Epidermal melanocyte (primary cell): Measurements from ENCODE around the gene LMNA.
"Not testable (repeated sequence)": the region's sequence is repeated elsewhere in the genome, so short reads cannot be mapped to it uniquely, and the experiment has no call there.

Experiments
- DNase-seq: peaks from one replicate; pipeline ENCODE4 v3.0.0; 2011; ENCODE audit warnings: low spot score; ENCODE audit not compliant: insufficient read length

Gene LMNA

GRCh38 chr1:156122086-156122485, 7.6 kb downstream of the LMNA start:
- DNase-seq: no peak

- no peak for DNase-seq
Measured at GRCh38 chr1:156122519-156123355, 8.2 kb downstream of the LMNA start.

GRCh38 chr1:156123356-156124196, 9.1 kb downstream of the LMNA start:
- no peak for DNase-seq

DNA sequence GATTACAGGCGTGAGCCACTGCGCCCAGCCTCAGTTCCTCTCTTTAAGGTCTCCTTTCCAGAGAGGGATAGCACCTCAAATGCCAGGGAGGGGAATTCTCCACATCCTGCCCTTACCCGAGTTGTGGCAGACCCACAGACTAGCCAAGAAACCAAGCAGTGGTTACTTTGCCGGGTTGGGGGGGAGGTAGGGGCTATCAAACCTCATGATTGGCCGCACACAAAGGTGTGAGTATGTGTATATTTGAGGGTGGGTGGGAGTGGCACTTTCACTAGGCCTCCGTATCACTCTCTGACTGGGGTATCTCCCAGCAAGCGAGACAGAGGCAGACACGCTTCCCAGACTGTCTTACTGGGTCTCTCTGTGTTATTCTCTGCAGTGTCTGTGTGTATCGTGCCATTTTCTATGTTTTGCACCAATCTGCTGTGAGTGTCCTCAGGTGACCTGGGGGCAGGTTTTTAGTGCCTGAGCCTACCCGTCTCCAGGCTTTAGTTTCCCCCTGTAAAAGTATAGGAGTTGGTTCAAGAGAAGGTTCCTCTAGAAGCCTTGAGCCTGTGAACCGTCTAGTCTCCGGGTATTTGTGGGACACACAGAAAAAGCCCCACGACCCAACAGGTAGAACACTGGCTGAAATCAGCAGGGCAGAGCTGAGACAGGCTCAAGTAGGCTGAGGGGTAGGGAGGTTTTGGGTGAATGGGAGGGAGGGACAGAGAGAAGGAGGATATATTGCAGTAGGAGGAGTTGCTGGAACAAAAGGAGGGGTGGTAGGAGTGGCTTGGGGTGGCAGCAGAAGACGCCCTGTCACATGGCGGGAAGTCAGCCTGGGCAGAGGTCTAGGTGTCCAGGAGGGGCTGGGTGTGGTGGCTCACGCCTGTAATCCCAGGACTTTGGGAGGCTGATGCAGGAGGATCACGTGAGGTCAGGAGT, 10.3 kb downstream of the LMNA start:
- no peak for DNase-seq

DNA sequence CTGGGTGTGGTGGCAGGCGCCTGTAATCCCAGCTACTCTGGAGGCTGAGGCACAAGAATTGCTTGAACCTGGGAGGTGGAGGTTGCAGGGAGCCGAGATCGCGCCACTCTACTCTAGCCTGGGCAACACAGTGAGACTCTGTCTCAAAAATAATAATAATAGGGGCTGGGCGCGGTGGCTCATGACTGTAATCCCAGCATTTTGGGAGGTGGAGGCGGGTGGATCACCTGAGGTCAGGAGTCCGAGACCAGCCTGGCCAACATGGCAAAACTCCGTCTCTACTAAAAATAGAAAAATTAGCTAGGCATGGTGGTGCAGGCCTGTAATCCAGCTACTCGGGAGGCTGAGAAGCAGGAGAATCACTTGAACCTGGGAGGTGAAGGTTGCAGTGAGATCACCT, 11.0 kb downstream of the LMNA start:
- DNase-seq: not testable (repeated sequence)

GRCh38 chr1:156126043-156126629, 11.6 kb downstream of the LMNA start:
- DNase-seq: no peak

- no peak for DNase-seq
Measured at GRCh38 chr1:156126630-156127534, 12.4 kb downstream of the LMNA start.

- DNase-seq: no peak
Measured at GRCh38 chr1:156128308-156128653, 13.8 kb downstream of the LMNA start.

DNA sequence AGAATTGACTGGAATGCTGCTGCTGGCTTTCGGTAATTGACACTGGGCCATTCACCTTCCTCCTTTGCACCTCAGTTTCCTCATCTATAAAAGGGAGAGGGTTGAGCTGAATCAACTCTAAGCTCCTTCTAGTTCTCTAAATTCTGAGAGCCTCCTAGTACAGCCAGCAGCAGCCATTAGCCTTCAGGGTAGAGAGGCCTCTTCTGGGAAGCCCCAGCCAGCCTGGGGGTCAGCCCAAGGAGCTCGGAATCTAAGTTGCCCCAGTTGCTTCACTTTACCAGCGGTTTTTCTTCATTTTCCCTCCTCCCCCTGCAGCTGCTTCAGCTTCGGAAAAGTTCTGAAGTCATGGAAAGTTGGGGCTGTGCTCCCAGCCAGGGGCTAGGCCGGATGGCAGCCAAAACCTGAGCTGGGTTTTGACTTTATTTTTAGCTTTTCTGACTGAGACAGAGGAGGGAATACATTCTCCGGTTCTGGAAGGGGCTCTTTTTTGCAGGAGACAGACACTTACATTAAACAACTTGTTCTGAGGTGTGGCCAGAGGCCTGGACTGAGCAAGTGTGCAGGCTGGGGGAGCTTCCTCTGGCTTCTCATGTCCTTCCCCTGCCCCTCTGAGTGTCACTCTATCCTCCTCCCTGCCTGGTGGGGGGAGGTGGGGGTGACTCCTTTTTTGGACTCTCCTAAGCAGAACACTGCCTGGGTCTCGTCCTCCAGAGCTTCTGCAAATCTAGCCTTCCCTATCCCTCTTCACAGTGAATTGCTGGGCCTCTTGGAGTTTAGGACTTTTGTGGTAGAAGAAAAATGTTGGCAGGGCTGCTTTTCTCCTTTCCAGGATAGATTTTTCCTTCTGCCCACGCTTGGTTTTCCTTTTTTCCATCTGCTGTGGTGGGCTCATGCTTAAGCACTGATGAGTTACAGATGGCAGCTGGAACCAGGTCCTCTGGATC, 14.4 kb downstream of the LMNA start:
- no peak for DNase-seq

- DNase-seq: peak; percentile 75
Measured at GRCh38 chr1:156129687-156130577, 15.4 kb downstream of the LMNA start.

GRCh38 chr1:156130578-156130942, 16.0 kb downstream of the LMNA start:
- no peak for DNase-seq

DNA sequence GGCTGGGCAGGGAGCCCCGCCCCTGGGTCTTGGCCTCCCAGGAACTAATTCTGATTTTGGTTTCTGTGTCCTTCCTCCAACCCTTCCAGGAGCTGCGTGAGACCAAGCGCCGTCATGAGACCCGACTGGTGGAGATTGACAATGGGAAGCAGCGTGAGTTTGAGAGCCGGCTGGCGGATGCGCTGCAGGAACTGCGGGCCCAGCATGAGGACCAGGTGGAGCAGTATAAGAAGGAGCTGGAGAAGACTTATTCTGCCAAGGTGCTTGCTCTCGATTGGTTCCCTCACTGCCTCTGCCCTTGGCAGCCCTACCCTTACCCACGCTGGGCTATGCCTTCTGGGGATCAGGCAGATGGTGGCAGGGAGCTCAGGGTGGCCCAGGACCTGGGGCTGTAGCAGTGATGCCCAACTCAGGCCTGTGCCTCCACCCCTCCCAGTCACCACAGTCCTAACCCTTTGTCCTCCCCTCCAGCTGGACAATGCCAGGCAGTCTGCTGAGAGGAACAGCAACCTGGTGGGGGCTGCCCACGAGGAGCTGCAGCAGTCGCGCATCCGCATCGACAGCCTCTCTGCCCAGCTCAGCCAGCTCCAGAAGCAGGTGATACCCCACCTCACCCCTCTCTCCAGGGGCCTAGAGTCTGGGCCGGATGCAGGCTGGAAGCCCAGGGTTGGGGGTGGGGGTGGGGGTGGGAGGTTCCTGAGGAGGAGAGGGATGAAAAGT, 20.4 kb downstream of the LMNA start:
- no peak for DNase-seq

GRCh38 chr1:156135930-156136871, 21.7 kb downstream of the LMNA start:
- no peak for DNase-seq

DNA sequence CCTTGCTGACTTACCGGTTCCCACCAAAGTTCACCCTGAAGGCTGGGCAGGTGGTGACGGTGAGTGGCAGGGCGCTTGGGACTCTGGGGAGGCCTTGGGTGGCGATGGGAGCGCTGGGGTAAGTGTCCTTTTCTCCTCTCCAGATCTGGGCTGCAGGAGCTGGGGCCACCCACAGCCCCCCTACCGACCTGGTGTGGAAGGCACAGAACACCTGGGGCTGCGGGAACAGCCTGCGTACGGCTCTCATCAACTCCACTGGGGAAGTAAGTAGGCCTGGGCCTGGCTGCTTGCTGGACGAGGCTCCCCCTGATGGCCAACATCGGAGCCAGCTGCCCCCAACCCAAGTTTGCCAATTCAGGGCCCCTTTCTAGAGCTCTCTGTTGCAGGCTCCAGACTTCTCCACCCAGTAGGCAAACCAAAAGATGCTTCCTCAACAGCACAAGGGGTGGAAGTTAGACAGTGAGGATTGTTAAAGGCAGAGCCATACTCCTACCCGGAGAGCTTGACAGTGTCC, 22.5 kb downstream of the LMNA start:
- no peak for DNase-seq

- no peak for DNase-seq
Measured at GRCh38 chr1:156138458-156138867, 24.0 kb downstream of the LMNA start.
